ENCODE results near the gene METTL21C.

METTL21C gene

GRCh38 chr13:102697264-102697663 is 2.4 kb upstream of the METTL21C start:
- DNase-seq, result no peak

GRCh38 chr13:102696465-102696864 is 1.6 kb upstream of the METTL21C start:
- no peak for DNase-seq

GRCh38 chr13:102693776-102694175 is 1.1 kb downstream of the METTL21C start:
- DNase-seq, result no peak

GRCh38 chr13:102693250-102693649 is 1.6 kb downstream of the METTL21C start:
- no peak for DNase-seq

GRCh38 chr13:102692491-102692826 is 2.4 kb downstream of the METTL21C start:
- DNase-seq, result no peak

GRCh38 chr13:102690883-102691282 is 4.0 kb downstream of the METTL21C start:
- no peak for DNase-seq

GRCh38 chr13:102688306-102688973 is 6.4 kb downstream of the METTL21C start:
- no peak for DNase-seq

GRCh38 chr13:102687520-102687919 is 7.3 kb downstream of the METTL21C start:
- DNase-seq, result no peak

- DNase-seq, result no peak
Observed at GRCh38 chr13:102686024-102686423, 8.8 kb downstream of the METTL21C start.

GRCh38 chr13:102683637-102684036 is 11.2 kb downstream of the METTL21C start:
- no peak for DNase-seq

GRCh38 chr13:102682727-102683126 is 12.1 kb downstream of the METTL21C start:
- no peak for DNase-seq

GRCh38 chr13:102682211-102682610 is 12.6 kb downstream of the METTL21C start:
- no peak for DNase-seq

- DNase-seq, result no peak
Observed at GRCh38 chr13:102680842-102681740, 13.8 kb downstream of the METTL21C start.

GRCh38 chr13:102680133-102680717 is 14.6 kb downstream of the METTL21C start:
- no peak for DNase-seq

- no peak for DNase-seq
Observed at GRCh38 chr13:102679449-102680132, 15.3 kb downstream of the METTL21C start.

GRCh38 chr13:102678339-102679107 is 16.3 kb downstream of the METTL21C start:
- DNase-seq, result peak; percentile 79

GRCh38 chr13:102677122-102677521 is 17.7 kb downstream of the METTL21C start:
- DNase-seq, result no peak

GRCh38 chr13:102675115-102675514 is 19.7 kb downstream of the METTL21C start:
- no peak for DNase-seq

- no peak for DNase-seq
Observed at GRCh38 chr13:102670130-102670529, 24.7 kb downstream of the METTL21C start.

GRCh38 chr13:102667911-102668310 is 26.9 kb downstream of the METTL21C start:
- no peak for DNase-seq

- DNase-seq, result no peak
Observed at GRCh38 chr13:102667023-102667422, 27.8 kb downstream of the METTL21C start.

- DNase-seq, result no peak
Observed at GRCh38 chr13:102659168-102659713, 35.6 kb downstream of the METTL21C start.
